Adrenal gland (tissue), 5 donors: ENCODE measurements around the gene SLC8A3.

Experiments used
- POLR2A ChIP-seq, 2 donors: fragments of 450-650 bp; IDR thresholded peaks; one replicate each; pipeline ENCODE4 v1.6.1; 2017; ENCODE audit warnings: antibody characterized with exemption in 2 of 2, mild to moderate bottlenecking in 2 of 2, moderate library complexity in 1 of 2
- TF ChIP-seq, protein P1 (sequence below), 6 experiments: fragments of 450-650 bp in 4 of 6; fragments of 200-600 bp in 2 of 6; sonication (generic) in 1 of 6; IDR thresholded peaks; 1 replicate in 5 of 6; 2 replicates in 1 of 6; pipeline versions ENCODE4 v1.5.1 to v1.8.0; 2016 to 2021; ENCODE audit warnings: antibody characterized with exemption in 6 of 6, mild to moderate bottlenecking in 2 of 6, moderate library complexity in 1 of 6
- donor health status: DM: no; HTN: no; CAD: no.

DNA sequence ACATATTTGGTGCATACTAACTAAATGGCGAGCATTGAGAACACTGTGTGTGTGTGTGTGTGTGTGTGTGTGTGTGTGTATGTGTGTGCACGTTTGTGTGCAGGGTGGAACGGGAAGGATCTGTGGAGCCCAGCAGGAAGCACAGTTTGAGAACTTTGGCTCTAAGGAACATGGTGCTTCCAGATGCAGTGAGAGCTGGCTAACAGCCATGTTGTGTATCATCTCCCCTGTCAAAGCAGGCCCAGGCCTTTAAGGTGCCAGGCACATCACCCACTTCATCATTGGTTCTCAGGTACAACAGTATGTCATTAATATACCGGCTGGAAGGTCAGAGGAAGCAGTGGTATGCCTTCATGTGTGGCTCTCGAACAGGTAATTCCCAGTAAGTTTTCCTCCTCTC is 72.5 kb downstream of the SLC8A3 start:
- TF ChIP-seq, protein P1, sequence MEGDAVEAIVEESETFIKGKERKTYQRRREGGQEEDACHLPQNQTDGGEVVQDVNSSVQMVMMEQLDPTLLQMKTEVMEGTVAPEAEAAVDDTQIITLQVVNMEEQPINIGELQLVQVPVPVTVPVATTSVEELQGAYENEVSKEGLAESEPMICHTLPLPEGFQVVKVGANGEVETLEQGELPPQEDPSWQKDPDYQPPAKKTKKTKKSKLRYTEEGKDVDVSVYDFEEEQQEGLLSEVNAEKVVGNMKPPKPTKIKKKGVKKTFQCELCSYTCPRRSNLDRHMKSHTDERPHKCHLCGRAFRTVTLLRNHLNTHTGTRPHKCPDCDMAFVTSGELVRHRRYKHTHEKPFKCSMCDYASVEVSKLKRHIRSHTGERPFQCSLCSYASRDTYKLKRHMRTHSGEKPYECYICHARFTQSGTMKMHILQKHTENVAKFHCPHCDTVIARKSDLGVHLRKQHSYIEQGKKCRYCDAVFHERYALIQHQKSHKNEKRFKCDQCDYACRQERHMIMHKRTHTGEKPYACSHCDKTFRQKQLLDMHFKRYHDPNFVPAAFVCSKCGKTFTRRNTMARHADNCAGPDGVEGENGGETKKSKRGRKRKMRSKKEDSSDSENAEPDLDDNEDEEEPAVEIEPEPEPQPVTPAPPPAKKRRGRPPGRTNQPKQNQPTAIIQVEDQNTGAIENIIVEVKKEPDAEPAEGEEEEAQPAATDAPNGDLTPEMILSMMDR (IDR thresholded peaks at IDR 0.05), result no peak
- no peak for TF ChIP-seq POLR2A (IDR thresholded peaks at IDR 0.05)
